ENCODE data around the gene MYO6.
"Not testable (repeated sequence)": the region's sequence is repeated elsewhere in the genome, so short reads cannot be mapped to it uniquely, and the experiment has no call there.

MYO6 gene

GRCh38 chr6:75748743-75749538, at the start of gene MYO6:
Gene MYO6, plus strand, starts transcription at chr6:75749239. Its CDS starts 68,309 bp downstream, at chr6:75817548.
- DNase-seq (ENCODE audit: low read depth, low spot score) = no peak

- DNase-seq (ENCODE audit: low read depth, low spot score) = not testable (repeated sequence)
Observed at GRCh38 chr6:75708334-75708733, 40.7 kb upstream of the MYO6 start.

GRCh38 chr6:75711173-75711572, 37.9 kb upstream of the MYO6 start:
- DNase-seq (ENCODE audit: low read depth, low spot score) = no peak

GRCh38 chr6:75719133-75719532, 29.9 kb upstream of the MYO6 start:
- DNase-seq (ENCODE audit: low read depth, low spot score) = no peak

- DNase-seq (ENCODE audit: low read depth, low spot score) = no peak
Observed at GRCh38 chr6:75723382-75723781, 25.7 kb upstream of the MYO6 start.

- DNase-seq (ENCODE audit: low read depth, low spot score) = no peak
Observed at GRCh38 chr6:75727206-75727605, 21.8 kb upstream of the MYO6 start.

- not testable (repeated sequence) for DNase-seq (ENCODE audit: low read depth, low spot score)
Observed at GRCh38 chr6:75731029-75731428, 18.0 kb upstream of the MYO6 start.

- DNase-seq (ENCODE audit: low read depth, low spot score) = no peak
Observed at GRCh38 chr6:75735491-75736186, 13.4 kb upstream of the MYO6 start.

GRCh38 chr6:75743971-75744370, 5.1 kb upstream of the MYO6 start:
- DNase-seq (ENCODE audit: low read depth, low spot score) = no peak

- no peak for DNase-seq (ENCODE audit: low read depth, low spot score)
Observed at GRCh38 chr6:75745404-75745803, 3.6 kb upstream of the MYO6 start.

GRCh38 chr6:75746221-75746620, 2.8 kb upstream of the MYO6 start:
- DNase-seq (ENCODE audit: low read depth, low spot score) = no peak

GRCh38 chr6:75747152-75747992, 1.7 kb upstream of the MYO6 start:
- no peak for DNase-seq (ENCODE audit: low read depth, low spot score)

GRCh38 chr6:75748003-75748742, 866 bp upstream of the MYO6 start:
- no peak for DNase-seq (ENCODE audit: low read depth, low spot score)

GRCh38 chr6:75751443-75751842, 2.4 kb downstream of the MYO6 start:
- DNase-seq (ENCODE audit: low read depth, low spot score) = no peak

GRCh38 chr6:75752365-75752764, 3.3 kb downstream of the MYO6 start:
- no peak for DNase-seq (ENCODE audit: low read depth, low spot score)

GRCh38 chr6:75755704-75756103, 6.7 kb downstream of the MYO6 start:
- DNase-seq (ENCODE audit: low read depth, low spot score) = no peak

GRCh38 chr6:75757295-75757694, 8.3 kb downstream of the MYO6 start:
- DNase-seq (ENCODE audit: low read depth, low spot score) = no peak

GRCh38 chr6:75758061-75758460, 9.0 kb downstream of the MYO6 start:
- DNase-seq (ENCODE audit: low read depth, low spot score) = no peak

GRCh38 chr6:75759207-75759606, 10.2 kb downstream of the MYO6 start:
- DNase-seq (ENCODE audit: low read depth, low spot score) = no peak

GRCh38 chr6:75760320-75760719, 11.3 kb downstream of the MYO6 start:
- DNase-seq (ENCODE audit: low read depth, low spot score) = no peak

GRCh38 chr6:75761489-75761888, 12.4 kb downstream of the MYO6 start:
- no peak for DNase-seq (ENCODE audit: low read depth, low spot score)

All from brain pericyte (primary cell).